ENCODE data around the gene MAP3K14.

DNA sequence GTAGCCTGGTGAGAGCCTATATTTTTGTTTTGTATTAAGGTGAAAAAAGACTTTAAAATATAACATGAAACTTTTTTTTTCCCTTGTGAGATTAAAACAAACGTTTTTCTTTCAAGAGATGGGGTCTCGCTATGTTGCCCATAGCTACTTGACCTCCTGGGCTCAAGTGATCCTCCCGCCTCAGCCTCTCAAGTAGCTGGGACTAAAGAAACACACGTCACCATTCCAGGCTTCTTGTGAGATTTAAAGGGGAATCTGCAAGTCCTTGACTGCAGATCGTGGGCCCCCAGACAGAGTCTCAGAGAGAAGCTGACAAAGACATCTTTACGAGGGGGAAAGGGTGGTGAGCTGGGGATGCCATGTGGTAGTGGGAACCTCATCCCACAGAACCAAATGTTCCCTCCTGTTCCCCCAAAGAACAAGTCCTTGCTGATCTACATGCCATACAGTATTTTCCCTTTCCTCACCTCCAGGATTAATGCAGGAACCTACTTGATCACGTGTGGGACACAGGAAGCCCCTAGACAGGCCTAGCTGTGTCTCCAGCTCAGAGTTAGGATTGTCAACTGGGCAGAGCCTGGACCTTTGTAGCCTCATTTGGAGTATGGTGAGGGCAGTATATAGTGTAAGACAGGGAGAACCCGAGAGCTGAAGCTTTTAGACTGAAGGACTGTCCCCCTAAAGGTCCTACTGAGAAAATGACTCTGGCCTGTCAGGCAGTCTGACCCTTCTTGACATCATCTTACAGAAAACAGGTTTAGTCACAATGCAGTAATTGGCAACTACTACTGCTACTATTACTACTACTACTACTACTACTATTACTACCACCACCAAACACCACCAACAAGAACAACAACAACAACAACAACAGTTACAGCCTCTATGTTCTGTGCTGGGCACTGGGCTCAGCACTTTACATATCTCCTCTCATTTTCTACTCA, 4.1 kb downstream of the MAP3K14 start:
- TF ChIP-seq POLR2A (IDR thresholded peaks at IDR 0.05) (no peak), POLR2AphosphoS5 (IDR thresholded peaks at IDR 0.05) (no peak)

Data from prostate gland (tissue), 1 donor.